Cardiac septum (tissue), 1 donor: ENCODE results near the gene AACS. TPM values are rescaled to one million over a fixed set of nuclear protein-coding genes. Genes with fewer than 3 reads are reported as not detected.
"Not testable (repeated sequence)": the region's sequence is repeated elsewhere in the genome, so short reads cannot be mapped to it uniquely, and the experiment has no call there.

Experiments
- DNase-seq: peaks from one replicate; pipeline ENCODE4 v3.0.0-alpha.2; 2020; ENCODE audit warnings: low spot score
- intact Hi-C: fragments of 100-400 bp; cut with DNase I; formaldehyde crosslinking; loops from one replicate; pipeline ENCODE4 v1.14.0; 2022
- total RNA-seq: library from RNA; stranded (reverse); fragmentation: NEBNext Ultra II Directional; extraction: Animal tissue kit (Norgen Biotek cat#: 25700); gene quantifications from one replicate; pipeline ENCODE4 v1.2.1, GENCODE V29; 2021
- donor health status: DM: no; HTN: no; CAD: no.

The AACS gene
- total RNA-seq, 1 donor from 2014 or later: 9.0 TPM

DNA sequence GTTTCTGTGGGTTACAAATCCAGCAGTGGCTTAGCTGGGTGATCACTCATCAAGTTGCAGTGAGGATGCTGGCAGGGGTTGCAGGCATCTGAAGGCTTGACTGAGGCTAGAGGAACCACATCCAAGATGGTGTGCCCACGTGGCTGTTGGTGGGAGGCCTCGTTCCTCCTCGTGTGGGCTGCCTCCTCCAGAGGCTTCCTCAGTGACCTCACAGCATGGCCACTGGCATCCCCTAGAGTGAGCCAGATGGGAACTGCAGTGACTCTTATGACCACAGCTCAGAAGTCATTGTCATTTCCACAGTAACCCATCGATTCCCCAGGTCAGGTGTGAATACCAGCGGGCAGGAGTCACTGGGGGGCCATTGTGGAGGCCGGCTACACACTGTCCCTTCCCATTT lies 17.8 kb downstream of the AACS start:
- no peak for DNase-seq
- intact Hi-C loops: no loop called here

DNA sequence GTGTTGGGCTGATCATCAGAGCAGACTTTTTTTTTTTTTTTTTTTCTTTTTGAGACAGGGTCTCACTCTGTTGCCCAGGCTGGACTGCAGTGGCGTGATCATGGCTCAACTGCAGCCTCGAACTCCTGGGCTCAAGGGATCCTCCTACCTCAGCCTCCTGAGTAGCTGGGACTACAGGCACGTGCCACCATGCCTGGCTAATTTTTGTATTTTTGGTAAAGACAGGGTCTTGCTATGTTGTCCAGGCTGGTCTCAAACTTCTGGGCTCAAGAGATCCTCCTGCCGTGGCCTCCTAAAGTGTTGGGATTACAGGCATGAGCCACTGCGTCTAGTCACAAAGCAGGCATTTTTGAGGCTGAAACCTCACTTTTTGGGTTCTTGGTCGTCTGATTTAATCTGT lies 23.0 kb downstream of the AACS start:
- intact Hi-C loops: not testable (repeated sequence)

DNA sequence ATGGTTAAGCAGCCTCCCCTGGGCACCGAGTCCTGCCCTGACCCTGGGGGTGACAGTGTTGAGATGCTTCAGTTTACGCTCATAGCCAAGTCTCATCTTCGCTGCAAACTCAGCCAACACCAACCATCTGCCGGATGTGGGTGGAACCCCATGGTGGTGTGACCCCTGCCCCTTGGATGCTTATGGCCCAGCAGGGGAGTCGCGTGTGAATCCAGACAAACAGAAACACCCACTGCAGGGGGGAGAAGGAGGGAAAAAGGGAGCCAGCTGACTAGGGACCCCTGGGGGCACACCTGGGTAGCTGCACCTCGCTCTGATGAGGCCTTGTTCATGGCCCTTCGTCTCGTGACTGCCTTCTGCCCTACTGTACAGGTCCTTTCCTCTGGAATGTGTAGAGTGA lies 23.8 kb downstream of the AACS start:
- no peak for DNase-seq
- intact Hi-C loops: no loop called here

More for the DNA sequence above, 23.0 kb downstream of the AACS start:
- not testable (repeated sequence) for DNase-seq

DNA sequence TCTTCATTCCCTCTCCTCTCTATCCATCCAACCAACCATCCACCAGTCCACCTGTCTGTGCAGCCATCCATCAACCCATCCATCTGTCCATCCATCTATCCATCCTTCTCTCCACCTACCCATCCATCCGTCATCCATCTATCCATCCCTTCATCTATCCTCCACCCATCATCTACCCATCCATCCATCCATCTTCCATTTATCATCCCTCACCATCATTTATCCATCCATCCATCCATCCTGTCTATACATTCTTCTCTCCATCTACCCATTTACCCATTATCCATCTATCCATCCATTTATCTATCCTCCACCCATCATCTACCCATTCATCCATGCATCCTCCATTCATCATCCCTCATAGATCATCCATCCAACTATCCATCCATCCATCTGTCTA lies 24.4 kb downstream of the AACS start:
- no peak for DNase-seq
- intact Hi-C loops: no loop called here

DNA sequence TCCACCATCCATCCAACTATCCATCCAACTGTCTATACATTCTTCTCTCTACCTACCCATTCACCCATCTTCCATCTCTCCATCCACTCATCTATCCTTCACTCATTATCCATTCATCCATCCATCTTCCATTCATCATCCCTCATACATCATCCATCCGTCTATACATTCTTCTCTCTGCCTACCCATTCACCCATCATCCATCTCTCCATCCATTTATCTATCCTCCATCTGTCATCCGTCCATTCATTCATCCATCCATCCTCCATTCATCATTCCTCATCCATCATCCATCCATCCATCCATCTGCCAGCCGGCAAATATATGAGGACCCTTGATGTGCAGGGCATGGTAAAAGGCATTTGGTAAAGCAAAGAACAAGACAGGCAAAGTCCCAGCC lies 25.2 kb downstream of the AACS start:
- intact Hi-C loops: no loop called here
- DNase-seq: no peak

DNA sequence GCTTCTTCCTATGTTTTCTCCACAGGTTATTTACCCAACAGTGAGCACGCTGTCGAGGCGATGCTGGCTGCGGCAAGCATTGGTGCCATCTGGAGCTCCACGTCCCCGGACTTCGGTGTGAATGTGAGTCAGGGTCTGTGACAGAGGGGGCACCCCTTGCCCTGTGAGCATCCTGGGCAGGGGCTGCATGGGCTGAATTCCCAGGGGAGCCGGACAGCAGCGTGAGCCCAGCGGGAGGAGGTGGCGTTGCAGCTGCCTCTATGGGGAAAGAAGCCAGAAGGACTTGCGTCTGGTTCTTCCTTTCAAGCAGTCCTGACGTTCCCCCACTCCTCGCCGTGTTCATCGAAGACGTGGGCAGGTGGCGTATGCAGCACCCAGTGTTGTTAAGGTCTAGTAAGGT lies 26.2 kb downstream of the AACS start:
- intact Hi-C loops: no loop called here
- DNase-seq: no peak

DNA sequence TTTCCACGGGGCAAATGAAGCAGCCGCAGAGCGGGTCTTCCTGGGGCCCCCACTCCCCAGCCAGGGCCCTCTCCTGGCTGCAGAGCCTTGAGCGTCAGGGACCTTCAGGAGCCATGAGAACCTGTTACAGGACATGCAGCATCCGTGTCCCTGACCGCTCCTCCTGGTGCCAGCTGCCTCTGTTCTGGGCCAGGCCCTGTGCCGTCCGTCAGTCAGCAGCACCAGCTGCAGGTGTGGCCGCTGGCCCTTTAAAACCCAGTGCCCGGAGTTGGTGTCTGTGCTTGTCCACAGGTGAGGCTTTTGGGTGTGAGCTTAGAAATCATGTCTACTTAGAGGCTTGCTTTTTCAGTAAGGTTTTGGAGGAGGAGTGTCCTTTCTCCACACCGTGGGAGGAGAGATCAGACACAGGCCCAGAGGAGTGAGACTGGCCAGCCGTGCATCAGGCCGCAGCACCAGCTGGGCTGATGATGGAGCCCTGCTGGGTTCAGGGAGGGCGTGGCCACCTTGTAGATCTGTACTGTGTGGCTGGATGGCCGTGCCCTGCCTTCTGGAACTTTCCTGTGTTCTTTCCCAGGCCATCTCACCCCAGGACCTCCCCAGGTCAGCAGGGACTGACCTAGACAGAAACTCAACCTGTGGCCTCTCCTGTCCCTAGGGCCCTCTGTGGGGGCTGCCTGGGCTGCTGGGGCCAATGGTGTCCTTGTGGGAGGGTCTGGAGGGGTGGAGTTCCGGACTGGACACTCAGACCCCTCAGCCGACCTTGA lies 27.1 kb downstream of the AACS start:
- intact Hi-C loops: no loop called here
- DNase-seq: no peak

DNA sequence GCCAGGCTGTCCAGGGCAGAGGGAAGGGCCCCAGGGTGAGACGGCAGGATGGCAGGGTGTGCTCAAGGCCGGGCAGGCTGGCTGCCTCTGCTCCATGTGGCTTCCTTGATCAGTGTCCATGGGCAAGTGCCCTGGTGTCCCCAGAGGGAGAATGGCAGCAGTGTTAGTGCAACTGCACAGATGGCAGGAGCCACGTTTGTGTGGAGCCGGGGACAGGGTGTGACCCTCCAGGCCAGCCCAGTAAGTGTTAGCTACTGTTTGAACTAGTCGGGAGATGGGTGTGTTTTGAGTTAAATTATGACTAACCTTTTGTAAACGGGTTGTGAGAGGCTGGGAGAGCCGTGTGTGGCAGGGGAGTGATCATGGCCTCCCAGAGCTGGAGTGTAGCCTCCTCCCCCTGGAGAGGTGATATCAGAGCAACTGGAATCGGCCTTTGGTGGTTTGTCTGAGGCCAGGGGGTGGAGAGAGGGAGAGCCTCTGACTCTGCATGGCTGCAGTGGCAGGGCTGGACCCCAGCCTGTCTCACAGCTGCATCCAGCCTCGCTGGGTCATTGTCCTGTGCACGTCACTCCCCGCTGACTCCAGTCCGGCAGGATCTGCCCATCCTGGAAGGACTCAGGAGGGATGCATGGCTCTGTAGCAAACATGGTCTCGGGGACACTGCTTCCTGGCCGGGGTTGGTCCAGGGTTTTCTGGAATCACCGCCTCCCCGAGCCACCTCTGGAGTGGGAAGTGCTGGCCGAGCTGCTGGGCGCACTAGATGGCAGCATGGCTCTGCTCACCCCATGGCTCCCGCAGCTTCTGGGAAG lies 27.8 kb downstream of the AACS start:
- intact Hi-C loops: no loop called here
- no peak for DNase-seq

DNA sequence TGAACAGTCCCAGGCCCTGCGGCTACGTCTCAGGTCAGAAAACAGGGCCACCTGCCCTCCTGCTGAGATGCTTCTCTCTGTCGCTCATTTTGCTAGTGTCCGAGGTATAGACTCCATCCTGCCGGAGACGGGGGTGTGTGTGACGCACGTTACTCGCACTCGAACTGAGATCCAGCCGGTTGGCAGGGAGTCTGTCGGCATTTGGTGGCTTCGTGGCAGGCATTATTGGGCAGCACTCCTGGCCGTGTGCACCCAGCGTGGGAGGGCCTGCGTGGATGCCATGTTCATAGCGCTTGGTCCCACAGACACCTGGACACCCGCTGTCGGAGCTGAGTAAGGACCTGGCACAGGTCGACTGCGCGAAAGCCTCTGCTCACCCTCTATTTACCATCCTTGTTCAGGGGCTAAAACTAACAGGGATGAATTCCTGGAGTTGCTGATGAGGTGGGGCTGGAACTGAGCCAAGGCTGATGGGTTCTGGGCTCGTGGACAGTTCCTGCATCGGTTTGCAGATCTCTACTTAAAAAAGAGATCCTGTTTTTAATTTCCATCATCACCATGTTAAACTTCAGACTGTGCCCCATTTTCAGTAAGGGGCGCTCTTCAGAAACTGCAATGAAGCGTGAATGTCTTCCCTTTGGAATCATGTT lies 28.6 kb downstream of the AACS start:
- no peak for DNase-seq
- intact Hi-C loops: no loop called here

DNA sequence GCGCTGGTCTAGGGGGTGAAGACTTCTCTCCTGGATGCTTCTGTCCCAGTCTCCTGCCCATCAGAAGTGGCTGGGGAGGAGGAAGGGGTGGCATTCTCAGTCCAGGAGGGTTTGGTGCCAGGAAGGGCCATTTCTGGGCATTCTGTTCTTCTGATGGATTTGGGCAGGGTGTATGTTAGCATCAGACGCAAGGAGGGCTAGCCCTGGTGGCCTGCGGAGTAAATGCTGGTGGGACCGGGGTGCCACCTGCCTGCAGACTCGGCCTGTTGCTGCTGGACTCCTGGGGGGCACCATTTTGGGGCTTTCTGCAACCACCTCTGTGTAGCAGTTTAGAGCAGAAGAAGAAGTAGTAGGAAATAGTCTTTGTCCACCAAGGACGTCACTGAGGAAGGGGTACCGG lies 31.7 kb downstream of the AACS start:
- no peak for DNase-seq
- intact Hi-C loops: no loop called here

DNA sequence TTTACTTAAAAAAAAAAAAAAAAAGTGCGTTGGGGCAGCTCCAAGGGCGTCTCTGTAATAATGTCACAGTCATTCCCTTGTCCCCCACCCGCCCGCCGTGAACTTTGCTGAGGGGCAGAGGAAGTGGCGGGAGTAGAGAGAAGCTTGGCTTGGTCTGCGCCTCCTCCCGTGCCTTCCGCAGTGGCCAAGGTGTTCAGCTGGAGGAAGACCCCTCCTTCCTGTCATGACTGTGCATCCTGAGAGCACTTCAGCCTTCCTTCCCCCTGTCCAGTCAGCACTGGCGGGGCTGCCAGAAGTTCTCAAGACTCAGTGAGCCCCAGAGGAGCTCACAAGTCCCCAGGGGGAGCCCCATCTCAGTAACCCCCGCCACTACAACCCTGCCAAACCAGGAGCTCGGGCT lies 32.2 kb downstream of the AACS start:
- intact Hi-C loops: no loop called here
- no peak for DNase-seq

DNA sequence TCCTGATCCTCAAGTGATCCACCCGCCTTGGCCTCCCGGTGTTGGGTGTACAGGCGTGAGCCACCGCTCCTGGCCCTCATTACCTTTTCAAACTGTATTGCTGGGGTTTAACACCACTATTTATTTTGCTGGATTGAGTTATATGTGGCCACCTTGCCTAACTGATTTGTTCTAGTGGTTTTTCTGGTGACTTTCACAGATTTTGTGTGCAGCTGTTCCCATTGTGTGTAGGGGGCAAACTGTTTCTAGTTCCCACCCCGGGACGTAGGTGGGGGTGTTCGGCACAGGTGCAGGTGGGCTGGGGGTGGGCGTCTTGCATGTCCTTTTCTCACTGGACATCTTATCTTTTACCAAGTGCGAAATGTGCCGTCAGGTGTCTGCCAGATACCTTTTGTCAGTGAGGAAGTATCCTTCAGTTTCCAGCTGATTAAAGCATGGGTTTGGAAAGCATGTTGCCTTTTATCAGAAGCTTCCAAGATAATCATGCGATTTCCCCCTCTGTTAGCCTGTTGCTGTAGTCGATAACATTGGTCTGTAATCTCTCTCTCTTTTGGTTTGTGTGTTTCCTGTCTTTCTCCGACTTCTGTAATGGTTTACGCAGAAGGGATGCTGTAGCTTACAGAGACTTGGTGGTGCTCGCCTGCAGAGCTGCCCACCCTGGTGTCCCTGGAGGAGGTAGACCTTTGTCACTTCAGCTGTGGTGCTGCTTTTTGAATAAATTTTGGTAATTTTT lies 33.6 kb downstream of the AACS start:
- DNase-seq: no peak
- intact Hi-C loops: no loop called here

DNA sequence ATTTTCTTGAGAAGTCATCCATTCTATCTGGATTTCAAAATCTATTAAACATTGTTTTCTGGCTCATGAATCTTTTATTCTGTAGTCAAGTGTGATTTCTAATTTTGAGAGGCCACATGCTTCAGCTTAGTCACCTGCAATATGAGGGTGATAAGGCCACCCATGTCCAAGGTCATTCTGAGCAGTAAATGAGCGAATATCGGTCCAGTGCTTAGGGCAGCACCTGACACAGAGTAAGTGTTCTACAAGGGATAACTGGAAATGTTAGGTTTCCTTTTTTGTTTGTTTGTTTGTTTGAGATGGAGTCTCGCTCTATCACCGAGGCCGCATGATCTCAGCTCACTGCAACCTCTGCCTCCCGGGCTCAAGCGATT lies 34.2 kb downstream of the AACS start:
- intact Hi-C loops: no loop called here
- DNase-seq: no peak

DNA sequence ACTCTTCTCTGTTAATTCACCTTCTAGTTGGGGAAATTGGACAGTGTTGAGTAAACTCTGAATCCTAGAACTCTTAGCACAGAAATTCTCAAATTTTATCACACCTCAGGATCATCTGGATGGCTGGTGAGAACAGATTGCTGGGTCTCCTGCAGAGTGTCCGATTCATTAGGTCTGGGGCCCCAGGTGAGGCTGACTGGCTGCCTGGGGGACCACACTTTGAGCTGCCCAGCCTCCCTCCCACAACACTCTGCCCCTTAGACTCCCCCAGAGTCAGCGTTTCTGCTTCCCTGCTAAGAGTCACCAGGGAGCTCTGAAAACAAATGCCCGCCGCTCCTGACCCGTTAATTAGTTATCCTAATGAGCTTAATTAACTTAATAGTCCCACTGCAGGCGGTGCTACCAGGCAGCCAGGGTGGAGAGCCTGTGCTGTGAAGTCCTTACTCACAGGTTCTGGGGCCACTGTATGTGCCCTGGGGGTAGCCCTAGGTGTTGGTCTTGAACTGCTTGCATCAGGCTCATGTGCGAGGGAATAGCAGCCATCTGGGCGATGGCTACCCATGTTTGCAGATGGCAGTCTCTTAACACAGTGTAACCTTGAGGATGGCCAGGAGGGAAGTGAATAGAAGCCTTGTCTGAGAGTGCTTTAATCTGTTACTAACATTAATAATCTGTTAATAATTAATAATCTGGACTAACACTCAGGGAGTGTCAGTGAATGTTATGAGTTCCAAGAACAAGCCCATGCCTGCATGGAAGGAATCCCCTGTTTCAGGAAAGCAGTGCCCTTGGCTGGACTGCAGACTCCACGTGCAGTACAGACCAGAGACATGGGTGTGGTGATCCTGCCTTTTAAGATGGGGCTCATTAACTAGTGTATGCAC lies 35.6 kb downstream of the AACS start:
- DNase-seq: no peak
- intact Hi-C loops: no loop called here

DNA sequence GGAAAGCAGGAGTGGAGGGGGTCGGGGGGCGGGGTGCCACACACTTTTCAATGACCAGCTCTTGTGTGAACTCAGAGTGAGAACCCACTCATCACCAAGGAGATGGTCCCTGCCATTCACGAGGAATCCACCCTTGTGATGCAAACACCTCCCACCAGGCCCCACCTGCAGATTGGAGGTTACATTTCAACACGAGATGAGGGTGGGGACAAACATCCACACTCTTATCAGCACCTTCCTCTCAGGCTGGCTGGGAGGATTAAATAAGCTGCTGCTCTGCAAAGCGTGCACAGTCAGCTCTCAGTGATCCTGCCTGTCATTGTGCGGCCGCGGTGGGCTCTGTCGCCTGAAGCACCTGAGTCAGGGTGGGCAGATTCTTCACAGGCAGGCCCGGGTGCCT lies 39.7 kb downstream of the AACS start:
- intact Hi-C loops: no loop called here
- no peak for DNase-seq

DNA sequence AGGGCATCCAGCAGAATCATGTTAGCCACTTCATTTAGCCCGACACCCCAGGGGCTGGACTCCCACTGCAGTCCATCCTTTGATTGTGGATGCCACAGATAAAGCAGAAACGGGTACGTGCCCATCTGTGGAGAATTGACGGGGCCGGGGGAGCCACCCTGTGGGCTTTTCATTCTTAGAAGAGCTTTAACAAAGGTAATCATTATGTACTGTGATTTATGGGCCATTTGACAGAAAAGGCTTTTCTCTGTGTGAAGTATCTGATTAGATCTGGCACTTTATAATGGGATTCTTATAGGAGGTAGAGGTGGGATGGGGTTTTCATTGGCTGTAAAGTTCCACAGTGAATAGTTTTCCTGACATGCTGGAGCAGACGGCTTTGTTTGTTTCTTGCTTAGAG lies 40.4 kb downstream of the AACS start:
- intact Hi-C loops: no loop called here
- no peak for DNase-seq

DNA sequence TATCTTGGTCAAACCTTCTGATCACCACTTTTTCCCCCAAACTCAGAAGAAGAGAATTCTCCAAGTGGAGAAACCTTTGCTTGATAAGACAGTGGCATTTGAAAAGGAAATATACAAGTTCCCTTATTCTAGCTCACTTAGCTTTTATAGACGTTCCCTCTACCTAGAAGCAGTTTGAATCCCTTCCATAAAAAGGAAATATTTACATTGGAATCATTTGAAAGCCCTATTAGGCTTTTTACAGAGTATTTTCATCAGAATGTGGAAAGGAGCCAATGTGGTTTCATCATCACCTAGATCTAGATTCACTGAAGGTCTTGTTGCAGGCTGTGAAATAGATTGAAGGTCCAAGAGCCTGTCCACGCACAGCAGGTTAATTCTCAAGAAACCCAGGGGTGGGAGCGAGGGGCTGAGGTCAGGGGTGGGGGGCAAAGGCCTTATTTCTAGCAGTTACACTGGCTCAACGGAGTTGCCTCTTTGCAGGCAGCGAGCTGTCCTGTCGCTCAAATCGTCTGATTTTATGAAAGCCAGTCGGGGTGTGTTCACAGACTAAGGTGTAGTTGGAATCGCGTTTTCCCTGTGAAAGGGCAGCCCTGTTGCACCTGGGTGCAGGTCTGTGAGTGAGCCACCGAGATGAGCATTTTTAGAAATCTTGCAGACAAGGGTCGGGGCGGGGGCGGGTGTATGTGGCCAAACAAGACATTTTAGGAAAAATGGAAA lies 45.6 kb downstream of the AACS start:
- intact Hi-C loops: no loop called here
- no peak for DNase-seq

DNA sequence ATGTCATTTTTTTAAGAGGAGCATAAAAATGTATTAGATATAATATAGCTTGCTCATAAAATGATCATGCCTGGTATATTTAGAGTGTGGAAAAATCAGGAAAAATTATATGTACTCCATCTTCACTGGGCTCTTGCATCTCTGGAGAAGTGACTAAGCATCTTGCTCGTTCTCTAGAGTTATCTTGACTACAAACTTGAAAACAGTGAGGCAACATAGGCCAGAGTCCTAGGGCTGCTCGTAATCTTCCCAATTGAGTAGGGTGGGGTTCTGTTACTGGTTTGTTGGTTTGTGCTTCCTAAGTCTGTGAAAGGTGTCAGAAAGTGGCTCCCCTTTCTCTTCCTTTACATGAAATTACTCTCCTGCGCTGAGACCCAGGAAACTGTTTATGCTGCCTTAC lies 46.2 kb downstream of the AACS start:
- intact Hi-C loops: no loop called here
- no peak for DNase-seq

DNA sequence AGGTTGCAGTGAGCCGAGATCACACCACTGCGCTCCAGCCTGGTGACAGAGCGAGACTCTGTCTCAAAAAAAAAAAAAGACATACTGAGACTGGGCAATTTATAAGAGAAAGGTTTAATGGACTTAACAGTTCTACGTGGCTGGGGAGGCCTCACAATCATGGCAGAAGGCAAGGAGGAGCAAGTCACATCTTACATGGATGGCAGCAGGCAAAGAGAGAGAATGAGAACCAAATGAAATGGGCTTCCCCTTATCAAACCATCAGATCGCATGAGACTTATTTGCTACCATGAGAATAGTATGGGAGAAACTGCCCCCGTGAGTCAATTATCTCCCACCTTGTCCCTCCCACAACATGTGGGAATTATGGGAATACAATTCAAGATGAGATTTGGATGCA lies 47.4 kb downstream of the AACS start:
- intact Hi-C loops, DNase-seq: not testable (repeated sequence)
